Type B pancreatic cell (in vitro differentiated cells): Measurements from ENCODE around the gene TM4SF20. TPM values are rescaled to one million over a fixed set of nuclear protein-coding genes. Genes with fewer than 3 reads are reported as not detected.

Source experiments
- DNase-seq: peaks from one replicate; pipeline ENCODE4 v3.0.0; 2021; ENCODE audit warnings: mixed read lengths; ENCODE audit not compliant: unreplicated experiment; ENCODE audit errors: extremely low spot score
- H3K27ac Mint-ChIP-seq: 2 replicates; pipeline ENCODE4 v1.8.0; 2021; ENCODE audit warnings: mild to moderate bottlenecking, mixed read lengths
- H3K27me3 Mint-ChIP-seq: 2 replicates; pipeline ENCODE4 v1.8.0; 2021; ENCODE audit warnings: mixed read lengths
- H3K36me3 Mint-ChIP-seq: 2 replicates; pipeline ENCODE4 v1.8.0; 2021; ENCODE audit warnings: mixed read lengths
- H3K4me1 Mint-ChIP-seq: one replicate; pipeline ENCODE4 v1.8.0; 2021; ENCODE audit warnings: mixed read lengths; ENCODE audit not compliant: unreplicated experiment
- H3K4me3 Mint-ChIP-seq: 2 replicates; pipeline ENCODE4 v1.8.0; 2021; ENCODE audit warnings: mild to moderate bottlenecking, mixed read lengths
- H3K9me3 Mint-ChIP-seq: 2 replicates; pipeline ENCODE4 v1.8.0; 2021; ENCODE audit warnings: mixed read lengths
- total RNA-seq: library from RNA; stranded (reverse); gene quantifications from 2 replicates; pipeline ENCODE4 v1.2.1, GENCODE V29; 2021; ENCODE audit warnings: low replicate concordance
- TF ChIP-seq, protein P1 (sequence below): fragments of 200-600 bp; sonication (generic); conservative IDR thresholded peaks from 2 replicates; pipeline ENCODE4 v1.5.0; 2021; ENCODE audit warnings: antibody characterized with exemption, mild to moderate bottlenecking

TM4SF20 gene
- total RNA-seq, 1 donor from 2014 or later = 3.7 TPM

- H3K36me3 Mint-ChIP-seq = no peaks in the 10 kb centered on the region
- TF ChIP-seq, protein P1, sequence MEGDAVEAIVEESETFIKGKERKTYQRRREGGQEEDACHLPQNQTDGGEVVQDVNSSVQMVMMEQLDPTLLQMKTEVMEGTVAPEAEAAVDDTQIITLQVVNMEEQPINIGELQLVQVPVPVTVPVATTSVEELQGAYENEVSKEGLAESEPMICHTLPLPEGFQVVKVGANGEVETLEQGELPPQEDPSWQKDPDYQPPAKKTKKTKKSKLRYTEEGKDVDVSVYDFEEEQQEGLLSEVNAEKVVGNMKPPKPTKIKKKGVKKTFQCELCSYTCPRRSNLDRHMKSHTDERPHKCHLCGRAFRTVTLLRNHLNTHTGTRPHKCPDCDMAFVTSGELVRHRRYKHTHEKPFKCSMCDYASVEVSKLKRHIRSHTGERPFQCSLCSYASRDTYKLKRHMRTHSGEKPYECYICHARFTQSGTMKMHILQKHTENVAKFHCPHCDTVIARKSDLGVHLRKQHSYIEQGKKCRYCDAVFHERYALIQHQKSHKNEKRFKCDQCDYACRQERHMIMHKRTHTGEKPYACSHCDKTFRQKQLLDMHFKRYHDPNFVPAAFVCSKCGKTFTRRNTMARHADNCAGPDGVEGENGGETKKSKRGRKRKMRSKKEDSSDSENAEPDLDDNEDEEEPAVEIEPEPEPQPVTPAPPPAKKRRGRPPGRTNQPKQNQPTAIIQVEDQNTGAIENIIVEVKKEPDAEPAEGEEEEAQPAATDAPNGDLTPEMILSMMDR = no peak
- H3K27me3 Mint-ChIP-seq = peaks cover 4% of the 10 kb centered on the region
- no peaks in the 10 kb centered on the region for H3K9me3 Mint-ChIP-seq
- DNase-seq = no peak
- no peak overlapping the region for H3K27ac Mint-ChIP-seq
- H3K4me3 Mint-ChIP-seq = no peak overlapping the region
- peaks cover 14% of the 10 kb centered on the region for H3K4me1 Mint-ChIP-seq
Observed at GRCh38 chr2:227411320-227411989, 32.3 kb upstream of the TM4SF20 start.

- no peaks in the 10 kb centered on the region for H3K9me3 Mint-ChIP-seq
- TF ChIP-seq, protein P1 = no peak
- peaks cover 20% of the 10 kb centered on the region for H3K4me1 Mint-ChIP-seq
- DNase-seq = no peak
- H3K36me3 Mint-ChIP-seq = no peaks in the 10 kb centered on the region
- no peak overlapping the region for H3K27ac Mint-ChIP-seq
- peaks cover 4% of the 10 kb centered on the region for H3K27me3 Mint-ChIP-seq
- H3K4me3 Mint-ChIP-seq = no peak overlapping the region
Observed at GRCh38 chr2:227410191-227410590, 31.1 kb upstream of the TM4SF20 start.

GRCh38 chr2:227407591-227408151, 28.6 kb upstream of the TM4SF20 start:
- H3K27ac Mint-ChIP-seq = no peak overlapping the region
- TF ChIP-seq, protein P1 = no peak
- no peak overlapping the region for H3K4me3 Mint-ChIP-seq
- DNase-seq = no peak
- no peaks in the 10 kb centered on the region for H3K36me3 Mint-ChIP-seq
- H3K9me3 Mint-ChIP-seq = no peaks in the 10 kb centered on the region
- peaks cover 4% of the 10 kb centered on the region for H3K27me3 Mint-ChIP-seq
- peaks cover 20% of the 10 kb centered on the region for H3K4me1 Mint-ChIP-seq

DNA sequence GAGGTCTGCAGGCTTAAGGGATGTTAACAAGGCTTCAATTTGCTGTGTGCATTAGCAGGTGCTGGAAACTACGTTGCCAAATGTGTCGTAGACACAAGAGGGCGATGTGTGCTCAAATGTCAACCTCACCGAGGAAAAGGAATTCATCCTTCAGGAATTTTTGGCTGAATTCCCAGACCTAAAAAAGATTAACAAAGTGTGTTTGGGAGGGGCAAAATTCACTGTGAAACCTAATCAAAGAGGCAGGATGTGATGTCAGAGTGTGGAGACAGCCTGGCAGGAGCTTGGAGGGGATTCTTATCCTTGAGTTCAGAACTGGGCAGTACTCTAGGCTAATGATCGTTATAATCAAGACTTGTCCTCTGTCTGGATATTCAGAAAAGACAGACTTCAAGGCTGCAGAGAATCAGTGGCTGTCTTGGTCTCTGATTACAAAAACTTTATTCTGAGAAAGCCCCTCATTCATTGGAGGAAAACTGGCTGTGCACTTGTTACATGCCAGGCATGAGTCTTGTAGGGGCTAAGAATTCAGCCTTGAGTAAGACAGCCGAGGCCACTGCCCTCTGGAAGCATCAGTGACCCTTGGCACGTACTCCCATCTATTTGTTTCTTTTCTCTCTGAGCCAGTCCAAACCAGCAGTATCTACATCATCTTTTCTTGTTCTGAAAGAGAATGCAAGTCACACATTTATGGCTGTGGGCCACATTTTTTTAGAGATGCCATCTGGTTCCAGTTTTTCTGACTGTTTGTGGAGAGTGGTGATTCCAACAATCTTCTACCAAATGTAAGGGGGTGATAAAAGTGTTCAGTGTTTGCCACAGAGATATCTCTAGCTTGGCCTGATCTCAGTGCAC, 27.3 kb upstream of the TM4SF20 start:
- TF ChIP-seq, protein P1 = peak; percentile 78
- Mint-ChIP-seq H3K27ac (peak overlapping the region; percentile 46), H3K4me1 (peaks cover 20% of the 10 kb centered on the region), H3K27me3 (no peaks in the 10 kb centered on the region), H3K4me3 (peak overlapping the region; percentile 23), H3K36me3 (no peaks in the 10 kb centered on the region), H3K9me3 (no peaks in the 10 kb centered on the region)
- DNase-seq = no peak

DNA sequence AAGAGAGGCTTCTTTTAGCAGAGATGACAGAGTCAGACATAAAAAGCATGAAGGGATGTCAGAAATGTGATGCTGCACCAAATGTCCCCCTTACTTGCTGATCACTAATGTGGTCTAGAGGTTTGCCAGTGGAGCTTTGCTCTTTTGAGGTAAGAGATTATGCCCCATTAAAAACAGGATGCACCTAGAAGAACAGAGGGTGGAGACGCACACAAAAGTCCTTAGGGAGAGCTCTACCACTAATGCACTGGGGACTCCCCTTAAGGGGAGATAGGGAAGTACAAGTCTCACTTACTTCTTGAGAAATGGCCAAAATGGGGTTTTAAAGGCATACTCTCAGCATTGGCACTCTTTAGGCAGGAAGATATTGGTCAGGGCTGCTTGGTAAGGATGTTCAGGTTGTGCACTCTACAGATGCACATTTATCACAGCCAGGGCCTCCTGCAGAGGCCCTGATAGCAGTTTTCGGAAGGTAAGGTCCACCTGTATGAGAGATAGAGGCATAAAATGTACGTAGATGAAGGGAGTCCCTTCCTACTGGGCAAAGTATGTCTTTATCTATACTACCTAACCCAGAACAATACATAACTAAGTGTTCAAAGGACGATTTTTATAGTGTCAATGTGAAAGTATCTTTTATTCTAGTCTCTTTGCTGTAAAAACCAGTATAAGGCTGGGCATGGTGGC, 25.6 kb upstream of the TM4SF20 start:
- Mint-ChIP-seq H3K9me3 (no peaks in the 10 kb centered on the region), H3K4me1 (peaks cover 20% of the 10 kb centered on the region), H3K36me3 (no peaks in the 10 kb centered on the region)

More for the DNA sequence above, 25.6 kb upstream of the TM4SF20 start:
- Mint-ChIP-seq H3K27me3 (no peaks in the 10 kb centered on the region), H3K4me3 (no peak overlapping the region), H3K27ac (no peak overlapping the region)
- no peak for DNase-seq
- TF ChIP-seq, protein P1 = no peak
